GM18517 (cell line): ENCODE results near the gene ADARB2.
"Not testable (repeated sequence)": the region's sequence is repeated elsewhere in the genome, so short reads cannot be mapped to it uniquely, and the experiment has no call there.

Experiments used
- ATAC-seq: cut with Tn5 transposase; IDR thresholded peaks from one replicate; pipeline ENCODE4 v1.9.1; 2021; ENCODE audit warnings: mild to moderate bottlenecking, moderate library complexity; ENCODE audit not compliant: unreplicated experiment

Gene ADARB2

DNA sequence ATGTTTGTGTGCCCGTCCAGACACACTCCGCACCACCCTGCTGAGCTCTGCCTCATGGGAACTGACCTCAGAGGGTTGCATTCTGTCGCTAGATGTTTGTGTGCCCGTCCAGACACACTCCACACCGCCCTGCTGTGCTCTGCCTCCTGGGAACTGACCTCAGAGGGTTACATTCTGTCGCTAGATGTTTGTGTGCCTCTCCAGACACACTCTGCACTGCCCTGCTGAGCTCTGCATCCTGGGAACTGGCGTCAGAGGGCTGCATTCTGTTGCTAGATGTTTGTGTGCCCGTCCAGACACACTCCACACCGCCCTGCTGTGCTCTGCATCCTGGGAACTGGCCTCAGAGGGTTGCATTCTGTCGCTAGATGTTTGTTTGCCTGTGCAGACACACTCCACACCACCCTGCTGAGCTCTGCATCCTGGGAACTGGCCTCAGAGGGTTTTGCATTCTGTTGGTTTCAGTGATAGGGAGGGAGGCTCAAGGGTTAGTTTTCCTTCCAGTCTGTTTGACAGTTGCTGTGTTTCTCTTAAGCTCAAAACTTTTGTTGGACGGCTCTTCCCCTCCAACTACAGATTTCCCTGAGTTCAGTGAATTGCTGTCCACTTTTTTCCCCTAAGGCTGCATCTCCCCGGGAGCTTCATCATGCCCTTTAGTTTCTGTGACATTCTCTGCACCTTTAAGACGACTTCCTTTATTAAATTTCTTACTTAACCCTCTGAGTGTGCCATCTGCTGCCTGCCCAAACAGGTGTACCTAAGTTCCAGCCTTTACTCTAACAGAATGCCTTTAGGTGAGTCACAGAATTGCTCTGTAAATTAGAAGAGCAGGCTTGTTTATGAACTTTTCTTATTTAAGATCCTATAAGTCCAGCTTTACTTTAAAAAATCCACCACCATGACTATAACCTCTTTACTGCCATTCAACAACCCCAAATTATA lies 119.7 kb downstream of the ADARB2 start:
- not testable (repeated sequence) for ATAC-seq

DNA sequence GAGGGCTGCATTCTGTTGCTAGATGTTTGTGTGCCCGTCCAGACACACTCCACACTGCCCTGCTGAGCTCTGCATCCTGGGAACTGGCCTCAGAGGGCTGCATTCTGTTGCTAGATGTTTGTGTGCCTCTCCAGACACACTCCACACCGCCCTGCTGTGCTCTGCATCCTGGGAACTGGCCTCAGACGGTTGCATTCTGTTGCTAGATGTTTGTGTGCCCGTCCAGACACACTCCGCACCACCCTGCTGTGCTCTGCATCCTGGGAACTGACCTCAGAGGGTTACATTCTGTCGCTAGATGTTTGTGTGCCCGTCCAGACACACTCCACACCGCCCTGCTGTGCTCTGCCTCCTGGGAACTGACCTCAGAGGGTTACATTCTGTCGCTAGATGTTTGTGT lies 120.6 kb downstream of the ADARB2 start:
- not testable (repeated sequence) for ATAC-seq

- ATAC-seq: no peak
Observed at GRCh38 chr10:1615186-1615954, 122.0 kb downstream of the ADARB2 start.

DNA sequence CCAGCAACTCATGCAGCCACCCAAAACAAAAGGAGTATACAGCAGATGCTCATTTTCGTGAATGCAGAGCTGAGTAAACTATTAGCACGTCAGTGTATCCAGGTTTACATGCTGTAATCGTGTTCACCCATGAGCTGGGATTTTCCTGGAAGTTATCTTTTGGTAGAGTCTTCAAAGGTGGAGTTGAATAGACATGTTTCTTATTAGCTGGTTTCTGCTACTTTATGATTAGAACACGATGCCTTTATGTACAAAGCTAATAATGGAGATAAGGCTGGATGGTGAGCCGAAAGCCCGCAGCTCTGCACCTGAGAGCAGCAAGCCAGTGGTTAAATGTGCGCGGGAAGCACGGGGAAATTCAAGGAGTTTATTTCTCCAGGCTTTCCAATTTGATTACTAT lies 123.8 kb downstream of the ADARB2 start:
- no peak for ATAC-seq

DNA sequence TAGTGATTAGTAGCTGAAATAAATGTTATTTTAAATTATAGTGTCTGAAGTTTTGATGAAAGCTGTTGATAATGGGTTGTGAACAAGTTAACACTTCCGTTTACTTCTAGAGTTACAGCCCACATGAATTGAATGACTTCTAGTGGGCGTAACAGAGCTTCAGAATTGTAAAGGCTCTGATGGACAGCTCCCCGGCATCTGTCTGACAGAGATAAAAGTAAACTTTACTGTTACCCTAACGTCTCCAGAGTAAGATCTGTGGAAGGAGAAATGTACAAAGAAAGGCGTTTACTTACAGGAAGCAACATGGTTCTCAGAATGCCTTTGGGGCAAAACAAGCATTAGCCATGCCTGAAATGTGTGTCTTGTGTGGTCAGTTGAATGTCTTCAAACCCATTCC lies 124.4 kb downstream of the ADARB2 start:
- no peak for ATAC-seq

GRCh38 chr10:1611936-1612550 lies 125.3 kb downstream of the ADARB2 start:
- ATAC-seq: no peak

- no peak for ATAC-seq
Observed at GRCh38 chr10:1610986-1611770, 126.1 kb downstream of the ADARB2 start.

DNA sequence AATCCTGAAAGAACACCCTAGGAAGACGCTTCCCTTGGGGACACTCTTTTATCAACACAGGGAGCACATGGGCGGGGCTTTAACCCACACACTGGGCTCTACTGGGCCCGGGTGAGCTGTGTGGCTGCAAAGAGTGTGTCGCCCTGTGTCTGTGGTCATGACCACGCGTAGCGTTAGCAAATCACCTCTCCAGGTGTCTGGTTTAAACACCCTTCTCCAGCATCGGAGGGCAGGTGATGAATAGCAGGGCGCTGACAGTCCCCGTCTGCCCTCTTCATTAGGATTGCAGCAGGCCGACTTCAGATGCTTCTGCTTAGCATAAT lies 127.7 kb downstream of the ADARB2 start:
- no peak for ATAC-seq

GRCh38 chr10:1608851-1609647 lies 128.3 kb downstream of the ADARB2 start:
- no peak for ATAC-seq

DNA sequence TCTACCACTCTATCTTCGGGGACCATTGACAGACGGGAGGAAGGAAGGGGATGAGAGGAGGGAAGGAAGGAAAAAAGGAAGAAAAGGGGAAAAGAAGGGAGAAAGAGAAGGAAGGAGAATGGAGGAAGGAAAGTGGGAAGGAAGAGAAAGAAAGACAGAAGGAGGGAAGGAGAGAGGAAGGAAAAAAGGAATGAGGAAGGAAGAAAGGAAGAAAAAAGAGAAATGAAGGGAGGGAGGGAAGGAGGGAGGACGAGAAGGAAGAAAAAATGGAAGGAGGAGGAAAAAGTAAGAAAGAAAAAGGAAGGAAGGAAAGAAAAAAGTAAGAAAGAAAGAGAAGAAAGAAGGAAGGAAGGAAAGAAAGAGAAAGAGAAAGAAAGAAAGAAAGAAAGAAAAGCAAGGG lies 128.9 kb downstream of the ADARB2 start:
- ATAC-seq: no peak

DNA sequence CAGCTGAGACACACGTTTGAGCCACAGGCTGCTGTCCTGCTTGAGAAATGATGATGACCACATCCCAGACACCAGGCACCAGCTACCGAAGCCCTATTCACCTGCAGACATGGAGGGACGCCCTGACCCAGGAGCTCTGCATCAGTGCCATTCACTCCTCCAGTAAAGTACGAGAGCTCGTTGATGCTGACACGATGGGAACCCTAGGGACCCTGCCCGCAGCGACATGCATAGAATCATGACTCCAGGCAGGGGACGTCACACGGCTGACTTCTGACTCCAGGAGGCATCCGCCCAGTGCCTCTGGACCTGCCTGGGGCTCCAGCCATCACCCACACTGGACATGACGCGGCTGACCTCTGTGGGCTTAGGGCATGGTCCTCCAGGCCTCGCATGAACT lies 129.9 kb downstream of the ADARB2 start:
- no peak for ATAC-seq

DNA sequence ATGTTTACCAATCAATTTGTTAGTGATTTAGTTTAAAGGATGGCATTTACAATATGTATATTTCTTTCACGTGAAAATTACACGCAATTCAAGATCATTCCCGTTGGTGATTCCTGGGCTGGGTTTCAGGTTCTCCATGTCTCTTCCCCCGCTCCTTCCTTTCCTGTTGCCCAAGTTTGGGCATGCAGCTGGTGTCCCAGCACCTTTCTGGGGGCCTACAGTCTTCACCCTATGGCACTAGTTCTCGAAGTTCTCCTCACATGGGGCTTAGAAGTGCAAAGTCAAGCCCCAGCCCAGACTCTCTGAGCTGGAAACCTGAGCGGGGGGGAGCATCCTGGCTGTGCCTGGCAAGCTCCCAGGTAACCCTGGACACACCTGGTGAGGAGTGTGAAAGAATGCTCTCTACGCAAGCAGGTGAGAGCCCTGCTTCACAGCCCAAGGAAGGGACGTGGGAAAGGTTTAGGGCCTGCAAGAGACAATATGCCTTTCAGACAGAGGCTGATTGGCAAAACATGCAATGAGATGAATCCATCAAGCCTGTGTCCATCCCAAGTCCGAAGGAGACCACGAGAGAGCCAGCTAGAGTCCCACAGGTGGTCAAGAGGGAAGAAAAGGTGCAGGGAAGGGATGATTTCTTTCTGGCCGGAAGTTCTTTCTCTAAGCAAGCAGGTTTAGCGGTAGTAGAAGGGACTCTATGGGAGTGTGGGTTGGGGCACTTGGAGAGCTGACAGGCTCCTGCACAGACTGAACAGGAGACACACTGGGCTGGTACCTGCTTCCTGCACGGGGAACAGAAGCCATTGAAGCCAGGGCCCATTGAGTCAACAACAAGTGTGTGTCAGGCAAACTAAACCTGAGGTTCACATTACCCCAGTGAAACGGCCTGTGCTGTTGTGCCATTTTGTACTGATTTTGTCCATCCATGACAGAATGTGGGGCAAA lies 131.1 kb downstream of the ADARB2 start:
- no peak for ATAC-seq

- no peak for ATAC-seq
Observed at GRCh38 chr10:1605121-1605520, 132.2 kb downstream of the ADARB2 start.

DNA sequence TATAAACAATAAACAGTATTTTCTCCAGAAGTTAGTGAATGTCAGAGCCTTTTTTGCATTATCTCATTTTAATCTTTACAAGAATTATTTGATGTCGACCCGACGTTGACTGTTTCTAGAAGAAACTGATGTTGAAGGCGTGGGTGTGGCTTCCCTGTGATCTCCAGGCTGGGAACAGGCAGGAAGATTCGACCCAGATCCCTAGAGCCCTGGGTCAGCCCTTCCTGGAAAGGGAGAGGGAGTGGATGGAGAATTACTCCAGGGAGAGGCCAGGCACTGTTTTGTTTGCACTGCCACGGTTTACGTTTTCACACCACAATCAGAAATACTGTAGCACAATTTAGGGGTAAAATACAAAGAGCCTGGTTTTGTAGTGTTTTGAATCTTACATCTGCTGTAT lies 133.1 kb downstream of the ADARB2 start:
- ATAC-seq: no peak

DNA sequence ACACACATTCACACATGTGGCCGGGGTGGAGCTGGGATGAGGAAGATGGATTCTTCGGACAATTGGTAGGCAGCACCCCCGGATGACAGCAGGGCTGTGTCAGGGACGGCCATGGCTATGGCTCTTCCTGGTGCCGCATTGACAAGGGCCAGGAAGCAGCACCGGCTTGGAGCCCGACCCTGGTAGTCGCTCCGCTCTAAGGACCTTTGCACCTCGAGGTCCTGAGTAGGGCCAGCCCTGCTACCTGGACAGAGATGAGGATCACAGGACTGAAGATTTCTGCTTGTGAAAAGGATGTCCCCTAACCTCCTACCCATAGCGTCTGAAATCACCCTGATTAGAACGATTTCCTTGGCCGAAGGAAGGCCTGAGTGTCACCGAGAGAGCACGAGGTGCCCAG lies 134.1 kb downstream of the ADARB2 start:
- ATAC-seq: no peak

DNA sequence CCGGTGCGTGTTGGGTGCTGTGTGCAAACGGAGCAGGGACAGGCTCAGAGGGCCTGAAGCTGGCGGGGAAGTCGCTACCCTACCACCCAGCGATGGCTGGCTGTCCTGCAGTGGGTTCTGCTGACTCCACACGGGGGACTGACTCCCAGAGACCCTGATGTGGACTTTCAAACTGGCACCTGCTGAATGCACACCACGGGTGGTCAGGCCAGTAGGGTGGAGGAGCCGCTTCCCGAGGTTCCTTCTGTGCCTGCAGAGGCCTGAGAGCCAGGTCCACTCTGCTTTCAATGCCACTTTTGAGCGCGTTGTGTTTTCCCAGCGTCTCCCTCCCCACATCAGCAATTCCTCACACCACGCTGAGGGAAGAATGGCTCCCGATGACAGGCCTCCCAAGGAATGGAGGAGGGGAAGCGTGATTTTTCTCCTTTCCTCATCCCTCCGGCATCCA lies 135.3 kb downstream of the ADARB2 start:
- ATAC-seq: no peak

GRCh38 chr10:1601406-1601805 lies 135.9 kb downstream of the ADARB2 start:
- ATAC-seq: no peak

DNA sequence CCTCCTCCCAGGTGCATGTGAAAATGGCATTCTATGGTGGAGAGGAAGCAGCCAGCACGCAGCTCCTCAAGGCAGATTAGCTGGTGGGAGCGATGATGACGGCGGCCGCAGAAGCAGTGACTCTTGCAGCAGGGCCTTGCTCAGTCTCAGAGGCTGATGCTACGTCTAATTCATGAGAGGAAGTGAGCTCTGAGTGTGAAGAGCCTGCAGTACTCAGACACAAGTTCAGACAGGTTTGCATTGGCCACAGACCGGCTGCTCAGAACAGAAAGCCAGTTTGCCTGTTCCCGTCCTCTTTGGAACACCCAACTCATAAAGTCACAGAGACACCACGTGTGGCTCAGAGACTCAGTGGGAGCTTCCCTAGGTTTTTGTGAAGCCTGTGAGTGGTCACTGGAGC lies 136.5 kb downstream of the ADARB2 start:
- no peak for ATAC-seq
